ENCODE data around the gene UBE2C.

DNA sequence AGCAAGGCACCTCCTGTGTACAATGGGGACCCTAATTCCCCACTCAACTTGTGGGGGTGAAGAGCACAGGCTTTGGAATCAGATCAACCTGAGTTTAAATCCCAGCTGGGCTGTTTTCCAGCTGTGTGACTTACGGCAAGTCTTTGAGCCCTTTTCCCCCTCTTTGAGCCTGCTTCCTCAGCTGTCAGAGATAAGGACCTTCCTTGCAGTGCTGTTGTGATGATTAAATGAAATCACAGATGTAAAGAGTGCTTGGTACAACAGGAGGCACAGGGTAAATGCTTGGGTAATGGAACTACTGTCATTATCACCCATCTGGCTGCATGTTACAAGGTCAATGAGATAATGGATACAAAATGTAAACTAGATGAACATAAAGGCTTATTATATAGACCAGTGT lies 24.4 kb downstream of the UBE2C start:
- no peak for TF ChIP-seq CTCF (IDR thresholded peaks at IDR 0.05)
- no peak for TF ChIP-seq EZH2 (IDR thresholded peaks at IDR 0.05; ENCODE audit: borderline replicate concordance, insufficient read depth, low read depth, low read length, poor library complexity, severe bottlenecking)
